Hematopoietic multipotent progenitor cell treated with erythropoietin and hydrocortisone succinate and interleukin-3 and kit ligand, for 6 days (in vitro differentiated cells): ENCODE results near the gene HOXA2.
A peak's percentile ranks its signal among the peaks of the same experiment; 100 is the strongest.

ENCODE experiments used
- DNase-seq: peaks from one replicate; pipeline ENCODE4 v3.0.0-alpha.2; 2015

HOXA2 gene

DNA sequence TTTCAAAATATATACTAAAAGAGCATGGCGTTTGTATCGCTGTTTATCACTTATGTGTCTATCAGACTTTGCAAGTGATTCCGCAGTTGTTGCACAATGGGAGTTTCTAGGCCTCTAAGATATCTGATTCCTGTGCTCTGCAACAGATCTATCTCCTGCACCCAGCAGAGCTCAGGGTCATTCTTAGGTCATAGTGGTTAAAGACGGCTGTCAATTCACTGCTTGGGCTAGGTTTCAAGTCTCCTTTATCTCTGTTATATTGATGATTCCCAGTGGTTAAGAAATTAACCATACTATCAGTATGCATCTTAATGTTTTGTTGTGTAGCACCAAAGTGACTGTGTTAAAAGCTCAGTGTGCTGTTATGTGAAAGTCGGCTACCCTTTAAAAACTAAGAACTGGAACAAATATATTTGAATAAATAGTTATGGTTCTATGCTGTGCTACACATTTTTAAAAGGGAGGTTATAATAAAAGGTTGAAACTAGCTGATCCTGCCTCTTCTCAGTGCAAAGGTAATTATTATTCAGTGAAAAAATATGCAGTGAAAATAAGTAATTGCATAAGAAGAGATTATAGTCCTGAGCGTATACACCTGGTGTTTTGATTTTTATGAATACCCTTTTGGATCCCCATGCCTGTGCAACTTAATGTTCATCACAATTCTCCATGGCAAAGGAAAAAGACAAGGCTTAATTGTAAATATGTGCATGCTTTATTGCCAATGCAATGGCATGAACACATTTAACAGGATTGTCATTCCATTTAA, 30.7 kb downstream of the HOXA2 start:
- peak; percentile 86 for DNase-seq

DNA sequence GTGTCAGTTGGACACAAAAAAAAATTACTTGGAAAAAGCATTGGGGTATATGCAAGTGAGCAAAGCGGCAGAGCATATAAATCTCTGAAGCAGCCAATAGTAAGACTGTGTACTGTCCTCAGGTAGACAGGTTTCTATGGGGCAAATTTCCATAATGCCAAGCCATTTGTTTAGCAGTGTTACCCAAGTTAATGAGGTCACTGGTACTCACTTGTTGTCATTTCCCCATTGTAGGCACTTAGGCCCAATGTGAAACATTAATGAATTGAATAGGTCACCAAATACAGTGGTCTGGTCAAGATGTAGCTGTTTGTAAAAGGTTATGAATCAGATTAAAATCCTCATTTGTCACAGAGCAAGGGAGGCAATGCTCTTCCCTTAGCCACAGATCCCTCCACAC, 34.2 kb downstream of the HOXA2 start:
- DNase-seq = no peak

DNA sequence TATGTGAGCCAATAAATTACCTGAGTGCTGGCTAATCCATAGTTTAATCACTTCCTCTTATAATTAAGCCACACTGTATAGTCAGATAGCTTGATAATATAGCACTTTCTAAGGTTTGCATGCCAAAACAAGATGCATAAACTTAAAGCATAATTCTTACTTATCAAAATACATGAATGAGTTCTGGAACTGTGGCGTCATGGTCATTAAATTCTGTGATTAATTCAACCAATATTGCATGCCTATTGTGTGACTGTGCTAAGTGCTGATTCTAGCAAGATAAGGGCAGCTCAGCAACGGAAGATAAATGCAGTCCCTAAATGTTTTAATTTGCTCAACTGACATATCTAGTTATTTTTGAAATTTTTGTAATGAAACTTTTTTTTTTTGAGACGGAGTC, 36.3 kb downstream of the HOXA2 start:
- no peak for DNase-seq

DNA sequence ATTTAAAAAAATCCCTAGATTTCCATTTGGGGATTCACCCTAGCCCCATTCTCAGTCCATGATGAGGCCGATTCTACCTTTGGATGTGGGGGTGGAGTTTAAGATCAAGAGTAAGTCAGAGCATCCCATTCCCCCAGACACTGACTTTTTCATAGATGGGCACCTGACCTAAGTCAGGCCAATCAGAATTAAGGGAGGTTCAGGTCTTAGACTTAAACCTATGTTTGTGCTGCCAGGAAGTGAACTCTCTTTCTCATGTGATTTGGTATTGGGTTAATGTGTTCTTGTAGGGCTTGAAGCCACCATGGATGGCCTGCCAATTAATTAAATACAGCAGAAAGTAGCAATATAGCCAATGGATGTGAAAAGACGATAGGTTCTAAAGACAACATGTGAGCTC, 36.8 kb downstream of the HOXA2 start:
- DNase-seq = no peak

DNA sequence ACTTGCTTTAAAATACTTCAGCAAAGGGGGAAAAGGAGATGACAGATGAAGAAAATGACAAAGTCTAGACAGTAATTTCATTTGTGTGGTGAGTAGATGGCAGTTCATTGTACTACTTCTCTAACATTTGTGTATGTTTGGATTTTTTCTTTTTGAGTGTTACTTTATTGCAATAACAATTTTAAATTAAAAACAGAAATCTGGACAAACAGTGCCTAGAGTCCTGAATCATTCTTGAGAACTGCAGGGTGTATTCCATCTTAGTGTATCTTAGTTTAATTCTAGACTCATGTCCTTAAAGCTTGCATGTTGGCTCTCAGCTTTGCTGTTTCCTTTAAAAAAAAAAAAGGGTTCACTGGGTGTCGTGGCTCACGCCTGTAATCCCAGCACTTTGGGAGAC, 37.8 kb downstream of the HOXA2 start:
- DNase-seq = no peak

DNA sequence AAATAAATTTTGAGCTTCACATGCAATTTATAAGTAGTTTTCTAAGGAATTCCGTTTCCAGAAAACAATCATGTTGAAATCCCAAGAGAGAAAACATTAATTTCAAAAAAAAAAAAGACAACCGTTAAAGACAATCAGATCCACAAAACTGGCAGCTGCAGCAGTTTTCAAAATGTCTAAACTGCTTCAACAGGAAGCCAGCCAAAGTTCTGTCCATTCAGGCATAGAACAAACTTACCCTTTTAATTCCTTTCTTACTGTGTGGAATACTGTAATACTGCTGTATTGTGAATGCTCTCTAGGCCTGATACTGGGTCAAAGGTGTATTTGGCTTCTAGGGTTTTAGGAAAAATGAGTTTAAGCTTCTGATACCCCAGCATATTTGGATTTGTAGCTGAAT, 38.3 kb downstream of the HOXA2 start:
- DNase-seq = no peak

DNA sequence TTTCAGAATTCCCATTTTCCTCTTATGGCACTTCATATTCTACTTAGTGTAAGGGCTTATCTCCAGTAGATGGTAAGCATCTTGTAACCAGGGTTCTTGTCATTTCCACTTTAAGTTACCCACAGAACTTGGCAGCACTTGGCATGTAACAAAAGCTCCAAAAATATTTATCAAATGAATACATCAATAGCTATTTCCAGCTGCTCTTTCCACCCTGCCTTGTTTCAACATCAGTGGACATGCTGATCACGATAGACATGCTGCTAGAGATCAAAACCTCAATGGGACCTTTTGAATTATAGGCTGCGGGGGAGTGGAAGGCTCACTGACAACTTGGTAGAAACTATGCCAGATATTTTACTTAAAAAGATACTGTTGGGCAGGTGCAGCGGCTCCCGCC, 39.5 kb downstream of the HOXA2 start:
- DNase-seq = no peak

DNA sequence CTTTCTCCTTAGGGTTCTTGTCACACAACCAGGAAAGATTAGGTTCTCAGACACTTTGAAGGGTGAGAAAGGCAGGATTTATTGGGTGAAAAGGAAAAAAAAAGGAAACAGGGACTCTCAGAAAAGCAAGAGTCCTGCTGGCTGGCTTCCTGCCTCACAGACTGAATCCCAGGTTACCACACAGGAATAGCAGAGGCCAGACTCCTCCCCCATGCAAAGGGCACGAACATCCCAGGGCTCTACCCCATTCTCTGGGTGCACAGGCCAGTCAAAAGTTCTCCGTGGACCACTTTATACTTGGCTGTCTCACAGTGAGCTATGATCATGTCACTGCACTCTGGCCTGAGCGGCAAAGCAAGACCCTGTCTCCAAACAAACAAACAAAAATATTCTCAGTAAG, 49.3 kb downstream of the HOXA2 start:
- no peak for DNase-seq

DNA sequence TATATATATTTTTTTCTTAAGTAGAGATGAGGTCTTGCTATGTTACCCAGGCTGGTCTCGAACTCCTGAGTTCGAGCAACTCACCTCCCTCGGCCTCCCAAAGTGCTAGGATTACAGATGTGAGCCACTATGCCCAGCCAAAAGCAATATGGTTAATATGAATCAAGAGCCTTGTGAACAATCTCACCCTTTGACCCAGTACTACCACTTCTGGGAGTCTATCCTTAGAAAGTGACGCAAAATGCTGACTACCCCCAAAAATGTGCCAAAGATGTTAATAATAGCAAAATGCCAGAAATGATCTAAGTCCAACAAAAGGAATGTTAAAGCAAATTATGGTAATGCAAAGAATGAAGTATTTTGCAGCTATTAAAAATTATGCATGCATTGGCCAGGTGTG, 51.0 kb downstream of the HOXA2 start:
- no peak for DNase-seq
